T47D (cell line): ENCODE results near the gene FAM216B.
"Not testable (repeated sequence)": the region's sequence is repeated elsewhere in the genome, so short reads cannot be mapped to it uniquely, and the experiment has no call there.

Experiments used
- DNase-seq, 2 experiments: peaks; one replicate each; pipeline versions ENCODE4 v3.0.0 to v3.0.0-alpha.2; 2011 to 2012; ENCODE audit warnings: low read depth in 1 of 2, low spot score in 1 of 2
- JUND ChIP-seq: IDR thresholded peaks from 2 replicates; pipeline ENCODE4 v1.6.1; 2012; ENCODE audit warnings: low read depth
- in situ Hi-C: cut with HindIII; loops from 2 replicates; pipeline ENCODE4 v1.10.0; 2016; ENCODE audit warnings: low sequenced_read_pairs, low pct_unique_long_range_greater_than_20kb

The FAM216B gene

GRCh38 chr13:42757678-42758420 lies 23.5 kb upstream of the FAM216B start:
- TF ChIP-seq JUND = no peak
- in situ Hi-C loops = no loop called here

GRCh38 chr13:42758515-42758914 lies 22.9 kb upstream of the FAM216B start:
- DNase-seq = no peak
- TF ChIP-seq JUND = no peak
- in situ Hi-C loops = no loop called here

More at GRCh38 chr13:42757678-42758420, 23.5 kb upstream of the FAM216B start:
- no peak for DNase-seq

- DNase-seq = no peak
- TF ChIP-seq JUND = no peak
- in situ Hi-C loops = no loop called here
Observed at GRCh38 chr13:42760951-42761350, 20.4 kb upstream of the FAM216B start.

- in situ Hi-C loops = no loop called here
- DNase-seq = peak in 1 of 2 experiments; percentile 30
Observed at GRCh38 chr13:42762251-42762650, 19.1 kb upstream of the FAM216B start.

GRCh38 chr13:42762917-42763316 lies 18.5 kb upstream of the FAM216B start:
- no peak for TF ChIP-seq JUND
- DNase-seq = no peak

More at GRCh38 chr13:42762251-42762650, 19.1 kb upstream of the FAM216B start:
- TF ChIP-seq JUND = no peak

GRCh38 chr13:42766016-42766415 lies 15.4 kb upstream of the FAM216B start:
- no peak for TF ChIP-seq JUND
- in situ Hi-C loops = no loop called here
- DNase-seq = no peak

More at GRCh38 chr13:42762917-42763316, 18.5 kb upstream of the FAM216B start:
- in situ Hi-C loops = no loop called here

- in situ Hi-C loops = no loop called here
- no peak for DNase-seq
- TF ChIP-seq JUND = no peak
Observed at GRCh38 chr13:42769650-42770049, 11.7 kb upstream of the FAM216B start.

- peak in 1 of 2 experiments; percentile 15 for DNase-seq
Observed at GRCh38 chr13:42776558-42776957, 4.8 kb upstream of the FAM216B start.

GRCh38 chr13:42777467-42777866 lies 3.9 kb upstream of the FAM216B start:
- no peak for DNase-seq
- in situ Hi-C loops = no loop called here
- no peak for TF ChIP-seq JUND

More at GRCh38 chr13:42776558-42776957, 4.8 kb upstream of the FAM216B start:
- in situ Hi-C loops = not testable (repeated sequence)

- no peak for TF ChIP-seq JUND
- in situ Hi-C loops = no loop called here
- DNase-seq = no peak
Observed at GRCh38 chr13:42780044-42780443, 1.3 kb upstream of the FAM216B start.

- TF ChIP-seq JUND = no peak
- in situ Hi-C loops = no loop called here
- no peak for DNase-seq
Observed at GRCh38 chr13:42786715-42787114, 5.3 kb downstream of the FAM216B start.

GRCh38 chr13:42788601-42789000 lies 7.2 kb downstream of the FAM216B start:
- DNase-seq = no peak
- in situ Hi-C loops = no loop called here
- TF ChIP-seq JUND = no peak

GRCh38 chr13:42792154-42792553 lies 10.8 kb downstream of the FAM216B start:
- no peak for TF ChIP-seq JUND
- no peak for DNase-seq
- in situ Hi-C loops = no loop called here

- TF ChIP-seq JUND = no peak
- in situ Hi-C loops = no loop called here
- DNase-seq = no peak
Observed at GRCh38 chr13:42794577-42795275, 13.3 kb downstream of the FAM216B start.
